ENCODE measurements around the gene RCOR2.

Gene RCOR2

DNA sequence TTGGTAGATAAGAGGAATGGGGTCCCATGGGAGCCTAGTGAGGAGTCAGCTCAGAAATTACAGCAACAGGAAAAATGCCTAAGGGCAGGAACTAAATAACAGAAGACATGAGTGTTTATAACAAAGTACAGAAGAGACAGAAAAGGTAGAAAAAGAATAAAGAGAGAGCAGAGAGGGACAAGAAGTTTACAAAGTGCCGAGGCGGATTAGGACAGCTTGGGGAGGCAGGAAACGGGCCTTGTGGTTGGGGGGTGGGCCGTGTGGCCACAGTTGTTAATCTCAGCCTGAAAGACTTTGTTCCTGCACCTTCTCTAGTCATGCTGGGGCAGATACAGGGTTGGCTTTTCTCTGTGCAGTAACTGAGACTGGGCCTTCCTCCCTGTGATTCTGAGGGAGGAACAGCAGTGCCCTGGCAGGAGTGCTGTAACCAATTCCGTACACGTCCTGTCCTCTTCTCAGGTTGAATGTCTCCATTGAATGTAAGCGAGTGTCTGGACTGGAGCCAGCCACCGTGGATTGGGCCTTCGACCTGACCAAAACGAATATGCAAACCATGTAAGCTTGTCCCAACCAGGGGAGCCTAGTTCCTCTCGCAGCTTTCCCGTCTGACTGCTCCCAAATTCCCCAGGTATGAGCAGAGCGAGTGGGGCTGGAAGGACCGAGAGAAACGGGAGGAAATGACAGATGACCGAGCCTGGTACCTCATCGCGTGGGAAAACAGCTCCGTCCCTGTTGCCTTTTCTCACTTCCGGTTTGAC, 35.0 kb upstream of the RCOR2 start:
- ChIA-PET CTCF (interaction anchor here (0.8 to 12.8 kb wide), 4 partner anchors 9 to 200 kb away, joined by 3 to 639 read pairs (median 9); partner anchors contain the start of gene MARK2), POLR2A (no interaction called here)

DNA sequence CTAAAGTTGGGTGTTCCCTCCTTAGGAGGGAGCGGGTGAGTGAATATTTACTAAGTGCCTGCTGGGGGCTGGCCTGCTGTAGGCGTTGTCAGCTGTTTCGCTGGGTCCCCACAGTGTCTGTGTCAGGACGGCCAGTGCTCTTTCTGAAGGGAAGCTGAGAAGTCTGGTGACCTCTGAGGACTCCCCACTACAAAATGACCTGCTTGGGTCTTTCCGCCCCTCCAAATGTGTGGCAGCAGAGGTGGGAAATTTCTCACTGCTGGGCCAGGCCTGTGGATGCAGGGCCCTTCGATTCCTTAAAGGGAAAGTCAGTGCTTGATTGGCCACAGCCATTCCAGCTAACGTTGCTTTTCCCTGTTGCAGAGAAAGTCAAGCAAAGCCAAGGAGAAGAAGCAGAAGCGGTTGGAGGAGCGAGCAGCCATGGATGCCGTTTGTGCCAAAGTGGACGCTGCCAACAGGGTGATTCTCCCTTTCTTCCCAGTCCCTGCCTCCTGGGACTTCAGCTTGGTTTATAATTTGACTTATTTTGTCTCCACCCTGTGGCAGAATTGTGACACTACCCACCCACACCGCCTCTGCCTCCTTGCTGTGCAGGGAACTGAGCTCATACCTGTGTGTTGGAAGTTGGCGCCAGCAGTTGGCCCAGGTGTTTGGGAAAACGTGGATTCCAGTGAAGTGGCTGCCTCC, 28.7 kb upstream of the RCOR2 start:
- H3K4me3 ChIP-seq (ENCODE audit: low read depth, low read length): no peak overlapping the region
- POLR2A ChIA-PET: interaction anchor here (1.1 kb wide), 1 partner anchor 177 kb away, joined by 3 read pairs; no protein-coding TSS in a partner anchor
- DNase-seq (ENCODE audit: low read depth, low spot score): peak; percentile 24
- TF ChIP-seq, protein P1, sequence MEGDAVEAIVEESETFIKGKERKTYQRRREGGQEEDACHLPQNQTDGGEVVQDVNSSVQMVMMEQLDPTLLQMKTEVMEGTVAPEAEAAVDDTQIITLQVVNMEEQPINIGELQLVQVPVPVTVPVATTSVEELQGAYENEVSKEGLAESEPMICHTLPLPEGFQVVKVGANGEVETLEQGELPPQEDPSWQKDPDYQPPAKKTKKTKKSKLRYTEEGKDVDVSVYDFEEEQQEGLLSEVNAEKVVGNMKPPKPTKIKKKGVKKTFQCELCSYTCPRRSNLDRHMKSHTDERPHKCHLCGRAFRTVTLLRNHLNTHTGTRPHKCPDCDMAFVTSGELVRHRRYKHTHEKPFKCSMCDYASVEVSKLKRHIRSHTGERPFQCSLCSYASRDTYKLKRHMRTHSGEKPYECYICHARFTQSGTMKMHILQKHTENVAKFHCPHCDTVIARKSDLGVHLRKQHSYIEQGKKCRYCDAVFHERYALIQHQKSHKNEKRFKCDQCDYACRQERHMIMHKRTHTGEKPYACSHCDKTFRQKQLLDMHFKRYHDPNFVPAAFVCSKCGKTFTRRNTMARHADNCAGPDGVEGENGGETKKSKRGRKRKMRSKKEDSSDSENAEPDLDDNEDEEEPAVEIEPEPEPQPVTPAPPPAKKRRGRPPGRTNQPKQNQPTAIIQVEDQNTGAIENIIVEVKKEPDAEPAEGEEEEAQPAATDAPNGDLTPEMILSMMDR (IDR thresholded peaks at IDR 0.05; ENCODE audit: insufficient read depth, low read length, missing control alignments): peak; percentile 70
- CTCF ChIA-PET: interaction anchor here (0.7 to 12.8 kb wide), 45 partner anchors 9 to 272 kb away, joined by 3 to 639 read pairs (median 5); partner anchors contain the start of genes MARK2, RCOR2 and ZFTA

More for the DNA sequence above, 35.0 kb upstream of the RCOR2 start:
- no peak for DNase-seq (ENCODE audit: low read depth, low spot score)
- no peak overlapping the region for H3K4me3 ChIP-seq (ENCODE audit: low read depth, low read length)
- TF ChIP-seq, protein P1 (IDR thresholded peaks at IDR 0.05; ENCODE audit: insufficient read depth, low read length, missing control alignments): no peak

DNA sequence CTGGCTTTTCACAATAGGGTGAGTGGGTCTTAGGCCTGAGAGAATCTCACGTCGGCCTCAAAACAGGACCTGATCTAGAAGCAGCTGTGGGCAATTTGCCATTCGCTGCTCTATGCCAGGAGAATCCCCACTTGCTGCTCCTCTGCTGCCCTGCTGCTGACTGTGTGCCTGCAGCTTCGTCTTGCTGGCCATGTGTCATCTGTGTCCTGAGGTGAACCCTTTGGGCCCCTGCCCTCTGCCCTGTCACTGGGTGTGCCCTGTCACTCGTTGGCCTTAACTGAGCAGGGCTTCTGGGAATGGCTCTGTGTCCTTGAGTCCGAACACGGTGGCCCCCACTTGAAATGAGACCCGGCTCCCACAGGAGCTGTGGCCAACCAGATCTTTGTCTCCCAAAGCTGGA, 28.0 kb upstream of the RCOR2 start:
- ChIA-PET POLR2A (no interaction called here), CTCF (interaction anchor here (0.8 to 12.8 kb wide), 29 partner anchors 10 to 272 kb away, joined by 3 to 639 read pairs (median 5); partner anchors contain the start of genes MARK2 and ZFTA)
- H3K4me3 ChIP-seq (ENCODE audit: low read depth, low read length): no peak overlapping the region
- TF ChIP-seq, protein P1 (IDR thresholded peaks at IDR 0.05; ENCODE audit: insufficient read depth, low read length, missing control alignments): no peak
- DNase-seq (ENCODE audit: low read depth, low spot score): no peak

DNA sequence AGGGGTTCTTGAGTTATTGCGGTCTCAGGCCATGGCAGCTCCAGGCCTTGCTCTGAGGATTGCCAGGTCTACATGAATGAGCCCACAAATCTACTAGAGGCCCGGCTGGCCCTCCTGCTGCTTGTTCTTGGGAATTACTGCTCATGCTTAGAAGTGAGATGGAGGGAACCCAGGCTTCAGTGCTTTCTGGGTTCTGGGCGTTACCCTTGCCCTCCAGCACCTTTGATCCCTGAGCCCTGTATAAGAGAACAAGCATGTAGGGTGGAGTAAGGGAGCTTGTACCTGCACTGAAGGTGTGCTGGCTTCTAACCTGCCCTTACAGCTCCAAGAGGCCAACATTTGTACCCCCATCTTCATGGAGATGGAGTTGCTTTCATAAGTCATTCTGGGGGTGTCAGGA, 25.8 kb upstream of the RCOR2 start:
- CTCF ChIA-PET: interaction anchor here (0.6 to 12.8 kb wide), 7 partner anchors 9 to 205 kb away, joined by 3 to 639 read pairs (median 4); partner anchors contain the start of gene MARK2
- POLR2A ChIA-PET: no interaction called here
- TF ChIP-seq, protein P1 (IDR thresholded peaks at IDR 0.05; ENCODE audit: insufficient read depth, low read length, missing control alignments): no peak
- DNase-seq (ENCODE audit: low read depth, low spot score): no peak
- H3K4me3 ChIP-seq (ENCODE audit: low read depth, low read length): no peak overlapping the region

DNA sequence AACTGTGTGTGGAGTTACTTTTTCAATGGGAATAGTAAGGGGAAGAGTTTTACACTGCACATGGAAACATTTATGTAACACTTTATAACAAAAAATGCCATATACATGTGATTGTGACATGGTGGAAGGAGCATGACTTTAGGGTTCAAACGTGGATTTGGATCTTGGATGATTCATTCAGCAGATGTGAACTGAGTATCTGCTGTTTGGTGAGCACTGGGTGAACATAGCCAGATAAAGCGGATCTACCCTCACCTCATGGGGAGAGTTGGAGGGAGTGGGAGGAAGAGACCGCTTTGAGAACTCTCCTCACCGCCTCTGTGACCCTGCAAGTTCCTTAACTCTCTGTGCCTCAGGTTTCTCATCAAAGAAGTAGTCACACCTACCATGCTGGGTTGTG, 24.9 kb upstream of the RCOR2 start:
- CTCF ChIA-PET: interaction anchor here (1.2 to 12.8 kb wide), 3 partner anchors 10 to 206 kb away, joined by 4 to 639 read pairs (median 13); partner anchors contain the start of gene MARK2
- POLR2A ChIA-PET: no interaction called here
- H3K4me3 ChIP-seq (ENCODE audit: low read depth, low read length): no peak overlapping the region
- TF ChIP-seq, protein P1 (IDR thresholded peaks at IDR 0.05; ENCODE audit: insufficient read depth, low read length, missing control alignments): no peak
- no peak for DNase-seq (ENCODE audit: low read depth, low spot score)

DNA sequence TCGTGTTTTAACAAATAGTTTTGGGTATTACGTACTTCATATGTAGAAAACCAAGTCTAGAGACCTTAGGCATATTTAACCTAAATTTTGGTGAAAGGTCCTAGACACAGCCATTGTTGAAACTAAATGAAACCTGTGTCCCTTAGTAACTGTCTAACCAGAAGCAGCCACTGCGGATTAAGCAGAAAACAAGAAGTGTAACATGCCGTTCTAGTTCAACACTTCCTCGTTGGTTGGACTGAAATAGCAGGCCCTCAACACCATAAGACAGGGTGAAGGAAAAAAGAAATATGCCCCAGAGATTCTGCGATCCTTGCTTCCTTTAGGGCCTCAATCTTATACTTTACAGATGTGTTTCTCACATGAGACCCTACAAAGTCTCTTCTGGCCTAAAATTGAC, 23.8 kb upstream of the RCOR2 start:
- ChIA-PET CTCF (interaction anchor here (12.8 kb wide), 1 partner anchor 103 kb away, joined by 639 read pairs; the partner anchor contains the start of gene MARK2), POLR2A (no interaction called here)
- DNase-seq (ENCODE audit: low read depth, low spot score): no peak

More for the DNA sequence above, 23.8 kb upstream of the RCOR2 start:
- TF ChIP-seq, protein P1 (IDR thresholded peaks at IDR 0.05; ENCODE audit: insufficient read depth, low read length, missing control alignments): no peak
- no peak overlapping the region; the same call in 1 of the 2 replicates for H3K4me3 ChIP-seq (ENCODE audit: low read depth, low read length)
